ENCODE data around the gene INO80. TPM values are rescaled to one million over a fixed set of nuclear protein-coding genes. Genes with fewer than 3 reads are reported as not detected.

Gene INO80
- total RNA-seq, 4 donors from 2014 or later, result 25.5 to 33.0 (median 27.8) TPM

DNA sequence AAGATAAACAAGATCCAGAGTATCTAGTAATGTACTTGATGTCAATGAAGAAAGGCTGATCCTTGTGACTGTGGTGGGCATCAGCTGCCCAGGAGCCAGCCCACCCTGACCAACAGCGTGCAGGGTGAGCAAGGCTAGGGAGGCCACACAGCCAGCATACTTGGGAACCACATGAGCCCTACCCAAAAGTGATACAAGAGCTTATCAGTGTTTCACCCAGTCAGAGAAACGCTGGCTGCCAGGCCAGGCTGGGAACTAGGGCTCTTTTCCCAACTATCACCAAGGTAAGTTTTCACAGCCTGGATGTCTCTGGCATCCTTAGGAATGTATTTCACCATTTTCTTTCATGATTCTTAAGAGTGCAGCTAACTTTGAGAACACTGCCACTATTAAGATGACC, 137.9 kb downstream of the INO80 start:
- Histone ChIP-seq H3K36me3 (peaks cover 0 to 85% of the 10 kb centered on the region in 2 donors), H3K27me3 (no peaks in the 10 kb centered on the region), H3K4me1 (peaks cover 4 to 13% of the 10 kb centered on the region in 2 donors), H3K9me3 (no peaks in the 10 kb centered on the region), H3K4me3 (no peak overlapping the region), H3K27ac (no peak overlapping the region)
- in situ Hi-C loops (cut with MboI; ENCODE audit: low sequenced_read_pairs in 4 of 4) (no loop called here), intact Hi-C loops (cut with DNase I; ENCODE audit: low total_unique reads) (loop anchor here (5.0 kb wide), 1 partner anchor 36 kb away; no protein-coding TSS in a partner anchor)
- ATAC-seq, result no peak
- TF ChIP-seq, protein P1, sequence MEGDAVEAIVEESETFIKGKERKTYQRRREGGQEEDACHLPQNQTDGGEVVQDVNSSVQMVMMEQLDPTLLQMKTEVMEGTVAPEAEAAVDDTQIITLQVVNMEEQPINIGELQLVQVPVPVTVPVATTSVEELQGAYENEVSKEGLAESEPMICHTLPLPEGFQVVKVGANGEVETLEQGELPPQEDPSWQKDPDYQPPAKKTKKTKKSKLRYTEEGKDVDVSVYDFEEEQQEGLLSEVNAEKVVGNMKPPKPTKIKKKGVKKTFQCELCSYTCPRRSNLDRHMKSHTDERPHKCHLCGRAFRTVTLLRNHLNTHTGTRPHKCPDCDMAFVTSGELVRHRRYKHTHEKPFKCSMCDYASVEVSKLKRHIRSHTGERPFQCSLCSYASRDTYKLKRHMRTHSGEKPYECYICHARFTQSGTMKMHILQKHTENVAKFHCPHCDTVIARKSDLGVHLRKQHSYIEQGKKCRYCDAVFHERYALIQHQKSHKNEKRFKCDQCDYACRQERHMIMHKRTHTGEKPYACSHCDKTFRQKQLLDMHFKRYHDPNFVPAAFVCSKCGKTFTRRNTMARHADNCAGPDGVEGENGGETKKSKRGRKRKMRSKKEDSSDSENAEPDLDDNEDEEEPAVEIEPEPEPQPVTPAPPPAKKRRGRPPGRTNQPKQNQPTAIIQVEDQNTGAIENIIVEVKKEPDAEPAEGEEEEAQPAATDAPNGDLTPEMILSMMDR (IDR thresholded peaks at IDR 0.05 in 4 of 5, conservative IDR thresholded peaks at IDR 0.05 in 1 of 5), result no peak
- no peak for TF ChIP-seq POLR2A (IDR thresholded peaks at IDR 0.05)
- DNase-seq, result no peak

DNA sequence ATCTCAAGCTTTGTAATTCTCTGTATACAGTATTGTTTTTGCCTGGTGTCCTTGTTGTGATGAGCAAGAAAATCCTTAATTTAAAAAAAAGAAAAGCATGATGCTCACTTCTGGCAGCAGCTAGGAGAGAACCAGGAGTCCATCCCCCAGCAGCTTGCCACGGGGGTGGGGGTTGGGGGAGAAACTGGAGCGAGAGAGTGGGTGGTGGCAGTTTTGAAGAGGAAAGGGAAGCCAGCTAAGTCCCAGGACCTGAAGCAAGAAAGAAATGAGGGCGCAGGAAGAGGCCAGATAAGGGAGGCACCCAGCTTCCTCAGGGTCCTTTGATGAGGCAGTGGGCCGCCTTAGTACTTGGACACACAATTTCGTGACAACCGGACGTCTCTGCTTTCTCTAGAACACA, 139.3 kb downstream of the INO80 start:
- Histone ChIP-seq H3K9me3 (no peaks in the 10 kb centered on the region), H3K27me3 (no peaks in the 10 kb centered on the region), H3K36me3 (peaks cover 0 to 72% of the 10 kb centered on the region in 2 donors), H3K4me1 (peaks cover 4 to 13% of the 10 kb centered on the region in 2 donors), H3K4me3 (no peak overlapping the region), H3K27ac (peak overlapping the region in 2 of 4 donors; percentile 38 to 52)
- DNase-seq (no peak), ATAC-seq (no peak)
- in situ Hi-C loops (cut with MboI; ENCODE audit: low sequenced_read_pairs in 4 of 4) (no loop called here), intact Hi-C loops (cut with DNase I; ENCODE audit: low total_unique reads) (loop anchor here (5.0 kb wide), 1 partner anchor 35 kb away; no protein-coding TSS in a partner anchor)
- no peak for TF ChIP-seq POLR2A (IDR thresholded peaks at IDR 0.05)
- TF ChIP-seq, protein P1 (IDR thresholded peaks at IDR 0.05 in 4 of 5, conservative IDR thresholded peaks at IDR 0.05 in 1 of 5), result no peak

DNA sequence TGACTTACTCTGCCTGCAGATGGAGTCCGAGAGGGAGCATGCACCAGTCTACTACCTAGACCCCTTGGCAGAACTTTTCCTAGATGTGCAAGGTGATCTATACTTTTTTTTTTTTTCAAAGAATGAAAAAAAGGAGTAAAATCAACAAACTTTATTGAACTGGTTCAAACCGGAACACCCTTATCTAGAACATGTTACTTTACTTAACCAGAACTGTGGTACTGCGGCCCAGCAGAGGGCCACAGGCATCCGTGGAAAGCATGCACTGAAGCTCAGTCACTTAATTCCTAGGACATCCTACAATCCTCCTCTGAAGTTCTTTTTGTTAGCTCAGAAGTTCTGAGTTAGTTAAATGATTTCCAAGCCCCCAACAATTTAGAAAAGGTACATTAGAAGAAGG, 141.2 kb downstream of the INO80 start:
- Histone ChIP-seq H3K27me3 (no peaks in the 10 kb centered on the region), H3K27ac (no peak overlapping the region), H3K4me3 (no peak overlapping the region), H3K9me3 (no peaks in the 10 kb centered on the region), H3K36me3 (peaks cover 0 to 52% of the 10 kb centered on the region in 2 donors), H3K4me1 (peaks cover 4 to 13% of the 10 kb centered on the region in 2 donors)
- DNase-seq (no peak), ATAC-seq (no peak)
- no peak for TF ChIP-seq POLR2A (IDR thresholded peaks at IDR 0.05)
- TF ChIP-seq, protein P1 (IDR thresholded peaks at IDR 0.05 in 4 of 5, conservative IDR thresholded peaks at IDR 0.05 in 1 of 5), result no peak
- intact Hi-C loops (cut with DNase I; ENCODE audit: low total_unique reads) (loop anchor here (5.0 kb wide), 1 partner anchor 33 kb away; no protein-coding TSS in a partner anchor), in situ Hi-C loops (cut with MboI; ENCODE audit: low sequenced_read_pairs in 4 of 4) (no loop called here)

GRCh38 chr15:40969363-40969762, 146.7 kb downstream of the INO80 start:
- H3K4me1 ChIP-seq, result peaks cover 12 to 16% of the 10 kb centered on the region in 2 donors
- ATAC-seq, result no peak
- H3K4me3 ChIP-seq, result no peak overlapping the region
- H3K27me3 ChIP-seq, result no peaks in the 10 kb centered on the region
- TF ChIP-seq, protein P1 (IDR thresholded peaks at IDR 0.05 in 4 of 5, conservative IDR thresholded peaks at IDR 0.05 in 1 of 5), result no peak
- TF ChIP-seq POLR2A (IDR thresholded peaks at IDR 0.05), result no peak
- no peak for DNase-seq
- in situ Hi-C loops (cut with MboI; ENCODE audit: low sequenced_read_pairs in 4 of 4), result no loop called here
- no peak overlapping the region for H3K27ac ChIP-seq
- H3K9me3 ChIP-seq, result no peaks in the 10 kb centered on the region
- intact Hi-C loops (cut with DNase I; ENCODE audit: low total_unique reads), result no loop called here
- H3K36me3 ChIP-seq, result peaks cover 0 to under 1% of the 10 kb centered on the region in 2 donors
